Right ventricle myocardium inferior (tissue), 1 donor: ENCODE measurements around the gene NCAM2. TPM values are rescaled to one million over a fixed set of nuclear protein-coding genes. Genes with fewer than 3 reads are reported as not detected.

Experiments used
- ATAC-seq: fragments of 200-7000 bp; cut with Tn5 transposase; one replicate; pipeline ENCODE4 v1.9.1; 2020; ENCODE audit warnings: mild to moderate bottlenecking, moderate library complexity
- DNase-seq: peaks from one replicate; pipeline ENCODE4 v3.0.0; 2021; ENCODE audit errors: missing footprints
- intact Hi-C: fragments of 100-400 bp; cut with DNase I; formaldehyde crosslinking; loops from one replicate; pipeline ENCODE4 v1.11.0; 2022
- total RNA-seq: library from RNA; stranded (reverse); fragmentation: NEBNext Ultra II Directional; extraction: Animal tissue kit (Norgen Biotek cat#: 25700); gene quantifications from one replicate; pipeline ENCODE4 v1.2.1, GENCODE V29; 2021
- donor health status: DM: no; HTN: yes; CAD: no; lungs with severe emphysema.

NCAM2 gene
- total RNA-seq, 1 donor from 2014 or later: 5.4 TPM

DNA sequence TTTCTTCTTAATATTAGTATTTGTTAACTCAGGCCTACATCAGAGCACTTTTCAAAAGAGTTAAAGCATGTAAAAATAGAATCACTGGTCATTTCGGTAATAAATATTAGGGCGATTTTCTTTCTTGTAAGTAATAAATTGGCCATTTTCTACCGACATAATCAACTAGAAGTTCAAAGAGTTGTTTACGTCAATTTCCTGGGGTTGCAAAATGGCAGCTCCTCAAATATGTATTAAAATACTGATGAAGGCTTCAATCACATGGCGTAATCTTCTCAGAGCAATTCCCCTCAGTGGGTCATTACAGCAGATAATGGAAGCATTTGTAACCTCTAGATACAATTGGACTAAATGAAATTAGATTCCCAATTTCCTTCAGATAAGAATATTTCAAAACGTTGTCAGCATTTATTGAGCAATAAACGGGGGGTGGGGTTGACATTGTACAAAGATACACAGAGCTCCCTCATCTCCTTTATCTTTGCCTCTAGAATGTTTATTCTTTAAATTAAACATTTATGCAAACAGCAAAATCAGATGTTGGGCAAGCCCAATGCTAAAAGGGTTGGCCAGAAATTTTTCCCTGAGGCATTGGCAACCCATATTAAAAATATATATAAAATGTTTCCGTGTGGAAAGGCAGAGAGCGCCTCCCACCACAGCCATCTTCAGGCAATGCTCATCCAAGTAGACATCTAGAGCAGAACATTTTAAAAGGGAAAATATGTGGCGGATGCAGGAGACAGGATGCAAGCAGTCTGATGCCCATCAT, 240.6 kb downstream of the NCAM2 start:
- ATAC-seq: no peak
- intact Hi-C loops: no loop called here
- no peak for DNase-seq

DNA sequence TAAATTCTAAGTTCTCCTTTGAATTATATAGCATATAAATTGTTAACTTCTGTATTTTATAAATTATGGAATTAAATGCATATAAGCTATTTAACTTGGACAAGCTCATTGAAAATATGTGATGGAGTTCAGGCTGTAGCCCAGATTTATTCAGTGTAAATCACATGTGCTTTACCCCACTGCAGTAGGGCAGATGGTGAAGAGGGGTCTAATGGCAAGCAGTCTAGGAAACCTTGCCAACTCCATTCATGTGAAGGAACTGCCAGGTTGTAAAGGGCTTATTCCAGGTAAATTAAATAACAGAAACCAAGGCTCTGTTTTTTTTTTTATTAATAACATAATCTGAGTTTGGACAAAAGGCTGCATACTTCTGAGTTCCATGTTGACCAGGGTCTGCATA, 243.2 kb downstream of the NCAM2 start:
- intact Hi-C loops: no loop called here
- ATAC-seq: no peak
- no peak for DNase-seq

DNA sequence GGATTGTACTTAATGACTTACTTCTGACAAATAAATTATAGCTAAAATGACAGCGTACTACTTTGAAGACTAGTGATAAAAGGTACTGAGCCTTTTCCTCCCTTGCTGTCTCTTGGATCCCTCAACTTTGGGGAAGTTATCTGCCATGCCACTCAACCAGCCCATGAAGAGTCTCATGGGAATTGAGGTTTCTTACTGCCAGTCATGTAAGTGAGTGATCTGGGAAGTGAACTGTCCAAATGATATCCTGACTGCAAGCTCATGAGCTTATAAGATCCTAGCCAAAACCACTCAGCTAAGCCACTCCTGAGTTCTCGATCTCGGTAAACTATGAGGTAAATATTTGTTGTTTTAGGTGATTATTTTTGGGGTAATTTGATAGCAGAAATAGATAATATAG, 247.8 kb downstream of the NCAM2 start:
- DNase-seq: no peak
- intact Hi-C loops: no loop called here
- no peak for ATAC-seq

DNA sequence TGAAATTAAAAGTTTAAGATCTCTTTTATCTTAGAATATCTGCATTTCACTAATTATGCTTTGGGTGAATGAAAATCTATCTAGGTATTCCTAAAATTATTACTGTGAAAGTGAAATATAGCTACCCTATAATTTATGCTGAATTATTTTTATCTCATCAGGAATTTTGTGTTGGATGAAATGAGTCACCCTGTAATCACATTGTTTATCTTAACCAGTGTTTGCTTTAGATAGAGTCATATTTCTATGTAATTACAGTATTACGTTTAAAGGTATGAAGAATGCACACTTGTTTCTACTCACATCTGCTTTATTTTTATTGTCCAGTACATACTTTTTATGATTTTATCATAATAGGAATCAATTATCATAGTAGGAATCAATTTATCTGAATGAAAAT, 249.2 kb downstream of the NCAM2 start:
- no peak for DNase-seq
- ATAC-seq: no peak
- intact Hi-C loops: no loop called here

DNA sequence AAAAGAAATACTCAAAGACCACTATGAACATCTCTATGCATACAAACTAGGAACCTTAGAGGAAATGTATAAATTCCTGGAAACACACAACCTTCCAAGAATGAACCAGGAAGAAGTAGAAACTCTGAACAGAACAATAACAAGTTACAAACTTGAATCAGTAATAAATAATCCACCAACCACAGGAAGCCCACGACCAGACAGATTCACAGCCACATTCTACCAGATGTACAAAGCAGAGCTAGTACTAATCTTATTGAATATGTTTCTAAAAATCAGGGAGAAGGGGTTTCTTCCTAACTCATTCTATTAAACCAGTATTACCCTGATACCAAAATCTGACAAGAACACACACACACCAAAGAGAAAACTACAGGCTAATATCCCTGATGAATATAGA, 263.8 kb downstream of the NCAM2 start:
- intact Hi-C loops: no loop called here
- DNase-seq (no peak), ATAC-seq (no peak)

DNA sequence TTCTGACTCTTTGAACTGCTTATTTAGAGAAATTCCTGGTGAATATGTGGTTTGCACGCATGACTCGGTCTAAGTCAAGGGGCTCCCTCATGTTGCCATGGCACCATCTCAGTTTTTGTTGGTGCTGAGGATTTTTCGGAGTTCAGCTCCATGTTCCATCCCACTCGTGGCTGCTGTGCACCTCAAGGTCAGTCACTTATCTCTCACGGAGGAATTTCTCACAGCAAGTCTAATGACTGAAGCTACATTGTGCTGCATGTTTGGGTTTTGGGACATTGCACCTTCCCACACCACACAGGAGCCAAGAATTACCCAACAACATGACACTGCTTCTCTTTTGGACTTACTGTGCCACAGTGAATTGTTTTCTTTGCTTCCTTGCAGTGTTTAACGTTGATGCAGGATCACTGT, 269.9 kb downstream of the NCAM2 start:
- no peak for ATAC-seq
- intact Hi-C loops: no loop called here
- no peak for DNase-seq

DNA sequence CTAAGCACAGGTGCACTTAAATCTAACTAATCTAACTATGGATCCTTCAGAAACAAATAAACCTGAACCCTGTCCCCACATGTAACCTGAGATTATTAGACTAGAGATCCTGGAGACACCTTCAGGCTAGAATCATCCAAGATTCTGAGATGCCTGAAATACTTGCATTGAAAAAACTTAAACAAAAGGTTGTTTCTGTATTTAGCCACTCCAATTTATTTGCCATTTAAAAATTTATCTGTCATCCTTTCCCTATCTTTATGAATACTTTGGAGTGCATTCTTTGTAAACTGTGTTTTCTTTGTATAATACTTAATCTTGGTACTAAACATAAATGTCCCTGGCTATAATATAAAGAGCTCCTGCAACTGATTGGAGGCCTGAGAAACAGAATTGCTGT, 270.7 kb downstream of the NCAM2 start:
- no peak for ATAC-seq
- intact Hi-C loops: no loop called here
- DNase-seq: no peak

DNA sequence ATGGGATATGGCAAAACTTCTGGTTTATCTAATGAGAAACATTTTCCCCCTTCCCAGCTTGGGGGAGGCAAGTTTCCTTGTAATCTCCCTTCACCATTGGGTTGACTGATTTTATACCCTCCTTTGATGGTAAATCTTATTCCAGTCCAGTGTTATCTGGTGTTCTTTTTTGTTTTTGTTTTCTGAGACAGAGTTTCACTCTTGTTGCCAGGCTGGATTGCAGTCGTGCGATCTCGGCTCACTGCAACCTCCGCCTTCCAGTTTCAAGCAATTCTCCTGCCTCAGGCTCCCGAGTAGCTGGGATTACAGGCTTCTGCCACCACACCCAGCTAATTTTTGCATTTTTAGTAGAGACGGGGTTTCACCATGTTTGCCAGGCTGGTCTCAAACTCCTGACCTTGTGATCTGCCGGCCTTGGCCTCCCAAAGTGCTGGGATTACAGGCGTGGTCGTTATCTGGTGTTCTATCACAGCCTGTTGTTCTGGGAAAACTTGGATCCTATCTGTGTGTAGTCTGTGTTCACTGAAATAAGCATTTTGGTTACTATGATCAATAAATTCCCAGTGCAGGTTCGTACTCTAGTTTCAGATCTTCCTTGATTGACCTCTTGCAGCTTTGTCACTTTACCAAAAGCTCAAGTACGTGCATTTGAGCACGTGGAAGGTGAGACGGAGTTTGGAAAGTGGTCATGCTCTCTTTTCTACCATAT, 281.1 kb downstream of the NCAM2 start:
- ATAC-seq (no peak), DNase-seq (no peak)
- intact Hi-C loops: no loop called here

DNA sequence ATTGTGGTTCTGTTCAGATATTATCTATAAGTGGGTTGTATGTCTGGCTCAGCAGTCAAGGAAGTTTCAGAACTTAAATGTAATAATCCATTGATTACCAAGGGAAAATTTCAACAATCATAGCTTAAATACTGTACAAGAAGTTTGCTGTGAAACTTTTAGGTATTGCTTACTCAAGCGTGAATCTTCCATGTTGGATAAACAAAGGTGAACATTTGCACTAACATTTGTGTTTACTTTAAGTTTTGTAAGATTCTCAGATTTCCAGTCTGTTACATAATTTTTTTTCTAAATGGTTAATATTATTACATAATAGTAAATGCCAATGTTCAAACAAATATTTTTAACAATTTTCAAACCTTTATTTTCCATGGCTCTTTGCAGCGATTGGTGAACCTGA, 285.6 kb downstream of the NCAM2 start:
- intact Hi-C loops: no loop called here
- DNase-seq (no peak), ATAC-seq (no peak)

DNA sequence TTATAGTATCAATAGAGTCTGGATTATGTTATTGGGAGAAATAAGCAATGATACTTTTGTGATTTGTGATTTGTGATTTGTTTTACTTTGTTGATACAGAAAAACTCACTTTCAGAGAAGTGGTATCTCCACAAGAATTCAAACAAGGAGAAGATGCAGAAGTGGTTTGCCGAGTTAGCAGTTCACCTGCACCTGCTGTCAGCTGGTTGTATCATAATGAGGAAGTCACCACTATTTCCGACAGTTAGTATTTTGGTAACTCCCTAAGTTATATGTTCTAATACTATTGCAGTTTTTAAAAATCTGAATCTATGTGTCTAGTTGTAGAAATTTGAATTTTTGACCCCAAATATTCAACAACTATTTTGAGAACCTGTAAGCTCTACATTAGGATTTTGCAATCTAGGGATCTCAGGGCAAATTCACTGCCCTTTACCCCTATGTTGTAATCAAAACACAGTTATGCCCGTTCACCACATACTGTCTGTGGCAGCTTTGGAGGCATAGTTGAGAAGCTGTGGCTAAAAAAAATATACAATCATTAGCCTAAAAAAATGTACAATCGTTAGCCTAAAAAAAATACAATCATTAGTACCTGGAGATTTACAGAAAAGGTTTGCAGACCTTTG, 288.1 kb downstream of the NCAM2 start:
- DNase-seq: no peak
- ATAC-seq: no peak
- intact Hi-C loops: no loop called here

DNA sequence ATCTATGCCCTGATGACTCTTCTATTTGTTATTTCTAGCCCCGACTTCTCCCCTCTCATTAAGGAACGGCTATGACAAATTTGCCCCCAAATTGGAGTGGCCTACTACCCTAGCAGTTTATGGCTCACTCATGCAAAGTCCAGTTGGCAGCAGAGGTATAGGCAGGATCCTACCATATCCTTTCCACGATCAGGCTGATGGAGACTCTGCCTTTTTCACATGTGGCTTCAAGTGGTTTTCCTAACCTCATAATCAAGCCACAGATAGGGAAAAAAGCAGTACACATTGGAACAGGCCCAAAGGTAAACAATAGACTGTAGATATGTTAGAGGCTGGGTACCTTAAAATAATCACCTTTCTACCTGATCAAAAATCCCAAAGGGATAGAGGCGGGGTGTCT, 292.5 kb downstream of the NCAM2 start:
- intact Hi-C loops: no loop called here
- ATAC-seq (no peak), DNase-seq (no peak)

DNA sequence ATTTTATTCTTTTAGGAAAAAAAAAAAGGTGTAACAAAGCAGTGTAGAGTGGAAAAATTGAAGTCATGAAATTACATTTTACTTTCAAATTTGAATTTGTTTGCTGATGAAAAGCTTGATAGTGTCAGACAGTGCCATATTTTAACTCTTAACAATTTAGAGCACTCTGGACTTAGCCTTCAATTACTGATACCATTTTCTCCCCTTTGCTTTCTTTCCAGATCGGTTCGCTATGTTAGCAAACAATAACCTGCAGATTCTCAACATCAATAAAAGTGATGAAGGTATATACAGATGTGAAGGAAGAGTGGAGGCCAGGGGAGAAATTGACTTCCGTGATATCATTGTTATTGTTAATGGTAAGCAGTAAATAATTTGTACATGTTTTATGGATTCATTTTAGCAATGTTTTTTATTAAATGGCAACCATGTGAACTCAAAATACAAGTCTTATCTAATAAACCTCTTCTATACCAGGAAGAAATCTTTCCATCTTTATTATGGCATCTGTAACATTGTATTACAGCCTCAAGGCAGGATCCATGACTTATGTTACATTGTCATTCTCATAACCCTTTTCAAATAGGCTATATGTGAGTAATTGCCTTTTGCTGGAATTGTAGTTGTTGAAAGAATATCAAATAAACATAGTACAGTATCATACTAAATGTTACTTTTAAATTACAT, 293.8 kb downstream of the NCAM2 start:
- intact Hi-C loops: no loop called here
- DNase-seq (no peak), ATAC-seq (no peak)

DNA sequence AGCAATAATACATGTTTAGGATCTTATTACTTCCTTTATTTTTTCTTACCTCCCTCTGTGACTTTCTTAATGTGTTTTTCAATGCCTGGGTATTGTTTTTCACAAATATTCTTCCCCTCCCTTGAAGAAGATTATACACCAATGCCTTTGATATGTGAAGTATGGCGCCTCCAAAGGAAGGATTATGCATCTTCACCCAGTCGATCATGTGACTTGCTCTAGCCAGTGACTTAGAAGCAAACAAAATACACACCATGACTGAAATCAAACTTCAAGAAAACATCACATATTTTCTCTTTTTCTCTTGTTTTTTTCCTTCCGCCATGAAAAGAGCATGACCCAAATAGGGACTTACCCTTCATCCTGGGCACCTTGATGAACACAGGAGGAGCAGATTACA, 297.1 kb downstream of the NCAM2 start:
- no peak for ATAC-seq
- intact Hi-C loops: no loop called here
- DNase-seq: no peak

DNA sequence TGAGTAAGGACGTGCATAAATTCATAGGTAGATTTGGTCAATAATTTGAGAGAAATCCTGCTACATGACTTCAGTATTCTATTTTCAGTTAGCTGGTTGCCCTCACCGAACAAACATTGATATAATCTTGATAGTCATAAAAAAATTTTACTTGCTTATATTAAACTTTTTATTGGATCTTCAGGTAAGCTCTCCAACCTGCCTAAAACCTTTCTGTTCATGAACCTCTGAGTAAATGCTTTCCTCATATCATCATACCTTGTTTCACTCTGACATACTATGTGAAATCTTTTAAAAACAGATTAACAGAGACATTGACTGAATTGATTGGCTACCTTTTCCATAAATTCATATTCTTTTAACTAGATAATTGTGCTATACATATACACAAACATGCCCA, 299.0 kb downstream of the NCAM2 start:
- ATAC-seq (no peak), DNase-seq (no peak)
- intact Hi-C loops: no loop called here

DNA sequence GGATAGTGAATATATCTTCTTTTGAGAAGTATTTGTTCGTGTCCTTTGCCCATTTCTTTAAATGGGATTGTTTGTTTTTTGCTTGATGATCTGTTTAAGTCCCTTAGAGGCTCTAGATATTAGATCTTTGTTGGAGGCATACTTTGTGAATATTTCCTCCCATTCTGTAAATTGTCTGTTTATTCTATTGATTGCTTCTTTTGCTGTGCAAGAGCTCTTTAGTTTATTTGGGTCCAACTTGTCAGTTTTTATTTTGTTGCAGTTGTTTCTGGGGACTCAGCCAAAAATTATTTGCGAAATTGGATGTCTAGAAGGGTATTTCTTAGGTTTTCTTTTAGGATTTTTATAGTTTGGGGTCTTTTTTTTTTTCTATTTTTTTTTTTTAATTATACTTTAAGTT, 302.8 kb downstream of the NCAM2 start:
- no peak for ATAC-seq
- intact Hi-C loops: no loop called here
- DNase-seq: no peak

DNA sequence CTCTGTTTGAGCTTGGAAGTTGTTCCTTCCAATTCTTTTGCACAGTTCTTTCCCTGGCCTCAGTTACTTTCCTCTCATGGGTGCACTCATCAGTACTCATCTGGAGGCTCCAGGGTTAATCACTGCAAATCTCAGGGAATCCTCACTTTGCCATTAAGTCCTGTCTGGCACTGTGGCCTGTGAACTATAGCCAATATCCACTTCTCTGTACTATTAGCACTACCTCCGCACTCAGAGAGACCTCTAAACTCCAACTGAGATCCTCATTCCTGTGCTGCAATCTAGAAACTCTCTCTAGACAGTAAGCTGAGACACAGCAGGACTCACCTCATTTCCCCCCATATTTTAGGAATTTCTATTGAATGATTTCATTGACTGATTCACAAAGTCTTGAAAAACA, 311.3 kb downstream of the NCAM2 start:
- DNase-seq (no peak), ATAC-seq (no peak)
- intact Hi-C loops: no loop called here

DNA sequence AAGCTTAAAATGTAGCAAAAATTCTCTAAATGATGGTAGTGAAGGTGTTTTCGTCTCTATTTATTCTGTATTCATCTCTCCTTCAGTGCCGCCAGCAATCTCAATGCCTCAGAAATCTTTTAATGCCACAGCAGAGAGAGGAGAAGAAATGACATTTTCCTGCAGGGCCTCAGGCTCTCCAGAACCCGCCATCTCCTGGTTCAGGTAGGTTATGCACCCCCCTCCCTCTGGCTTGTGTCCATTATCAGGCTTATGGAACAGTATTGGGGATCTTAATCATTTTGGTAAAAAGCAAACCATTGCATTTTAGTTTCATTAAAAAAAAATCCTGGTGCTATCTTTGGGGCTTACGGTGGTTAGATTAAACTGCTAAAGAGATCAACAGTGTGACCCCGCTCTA, 326.1 kb downstream of the NCAM2 start:
- intact Hi-C loops: no loop called here
- no peak for DNase-seq
- ATAC-seq: no peak

DNA sequence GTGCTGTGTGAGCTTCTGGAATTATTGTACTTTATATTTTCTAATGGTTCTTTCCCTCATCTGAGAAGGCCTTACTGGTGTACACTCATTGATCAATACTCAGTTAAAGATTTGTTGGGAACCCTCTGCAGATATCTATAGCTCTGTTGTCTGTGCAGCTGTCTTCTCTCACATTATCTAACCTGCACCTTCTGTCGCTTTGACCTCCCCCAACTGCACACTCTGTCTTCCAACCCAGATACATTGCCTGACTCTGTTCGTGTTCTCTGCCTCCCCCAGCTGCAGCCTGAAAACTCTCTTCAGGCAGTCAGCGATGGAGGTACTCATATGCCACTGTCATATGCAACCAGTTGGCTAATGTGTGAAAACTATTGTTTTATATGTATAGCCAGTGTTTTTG, 334.3 kb downstream of the NCAM2 start:
- DNase-seq (no peak), ATAC-seq (no peak)
- intact Hi-C loops: no loop called here

DNA sequence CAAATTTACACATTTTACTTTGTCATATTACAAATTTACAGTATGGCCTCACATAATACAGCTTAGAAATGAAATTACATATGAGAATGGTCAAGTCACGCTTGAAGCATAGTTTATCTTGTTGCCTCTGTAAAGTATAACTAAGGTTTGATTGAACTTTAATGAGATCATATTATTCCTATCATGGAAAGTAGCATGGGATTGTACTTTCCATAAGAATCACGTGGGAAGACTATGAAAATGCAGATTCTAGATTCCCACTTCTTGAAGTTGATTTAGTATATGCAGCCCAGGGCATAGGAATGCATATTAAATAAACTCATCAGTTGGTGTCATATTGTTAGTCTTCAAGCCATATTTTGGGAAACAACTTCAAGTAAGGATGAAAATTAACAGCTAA, 342.8 kb downstream of the NCAM2 start:
- ATAC-seq: no peak
- intact Hi-C loops: no loop called here

DNA sequence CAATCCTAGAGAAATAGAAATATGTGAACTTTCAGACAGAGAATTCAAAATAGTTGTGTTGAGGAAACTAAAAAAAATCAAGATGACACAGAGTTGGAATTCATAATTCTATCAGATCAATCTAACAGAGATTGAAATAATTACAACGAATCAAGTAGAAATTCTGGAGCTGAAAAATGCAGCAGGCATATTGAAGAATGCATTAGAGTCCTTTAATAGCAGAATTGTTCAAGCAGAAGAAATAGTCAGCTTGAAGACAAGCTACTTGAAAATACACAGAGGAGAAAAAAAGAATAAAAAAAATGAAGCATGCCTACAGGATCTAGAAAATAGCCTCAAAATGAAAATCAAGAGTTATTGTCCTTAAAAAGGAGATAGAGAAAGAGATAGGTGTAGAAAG, 347.1 kb downstream of the NCAM2 start:
- intact Hi-C loops: no loop called here
- DNase-seq (no peak), ATAC-seq (no peak)

More for the DNA sequence above, 342.8 kb downstream of the NCAM2 start:
- no peak for DNase-seq
